GM18511 (cell line): ENCODE data around the gene WDR49.

Source experiments
- ATAC-seq: cut with Tn5 transposase; IDR thresholded peaks from one replicate; pipeline ENCODE4 v1.9.1; 2021; ENCODE audit warnings: mild to moderate bottlenecking, moderate library complexity; ENCODE audit not compliant: unreplicated experiment

Gene WDR49

GRCh38 chr3:167653760-167654159 is at the start of gene WDR49:
Gene WDR49, minus strand, starts transcription at chr3:167653942. Its CDS starts 517 bp downstream, at chr3:167653425.
- peak; percentile 47 for ATAC-seq

- ATAC-seq, result no peak
Observed at GRCh38 chr3:167700926-167701325, 47.2 kb upstream of the WDR49 start.

- no peak for ATAC-seq
Observed at GRCh38 chr3:167700046-167700445, 46.3 kb upstream of the WDR49 start.

- ATAC-seq, result no peak
Observed at GRCh38 chr3:167694121-167694520, 40.4 kb upstream of the WDR49 start.

DNA sequence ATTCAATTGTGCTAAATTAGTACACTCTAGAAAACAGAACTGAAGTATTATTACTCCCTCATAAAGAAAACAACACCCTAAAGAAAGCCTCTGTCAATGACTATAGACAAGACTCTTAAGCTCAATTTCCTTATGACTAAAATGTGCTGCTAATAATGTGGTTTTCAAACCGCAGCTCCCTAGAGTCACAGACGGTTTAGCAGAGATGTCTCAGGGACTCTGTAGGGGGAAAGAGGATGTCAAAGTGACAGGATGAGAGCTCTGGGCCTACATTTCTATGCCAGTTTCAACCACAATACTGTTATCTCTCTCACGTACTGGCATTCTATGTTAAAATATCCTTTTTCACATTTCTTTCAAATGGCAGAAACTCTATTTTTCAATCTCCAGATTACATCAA is 37.6 kb upstream of the WDR49 start:
- ATAC-seq, result peak; percentile 100

DNA sequence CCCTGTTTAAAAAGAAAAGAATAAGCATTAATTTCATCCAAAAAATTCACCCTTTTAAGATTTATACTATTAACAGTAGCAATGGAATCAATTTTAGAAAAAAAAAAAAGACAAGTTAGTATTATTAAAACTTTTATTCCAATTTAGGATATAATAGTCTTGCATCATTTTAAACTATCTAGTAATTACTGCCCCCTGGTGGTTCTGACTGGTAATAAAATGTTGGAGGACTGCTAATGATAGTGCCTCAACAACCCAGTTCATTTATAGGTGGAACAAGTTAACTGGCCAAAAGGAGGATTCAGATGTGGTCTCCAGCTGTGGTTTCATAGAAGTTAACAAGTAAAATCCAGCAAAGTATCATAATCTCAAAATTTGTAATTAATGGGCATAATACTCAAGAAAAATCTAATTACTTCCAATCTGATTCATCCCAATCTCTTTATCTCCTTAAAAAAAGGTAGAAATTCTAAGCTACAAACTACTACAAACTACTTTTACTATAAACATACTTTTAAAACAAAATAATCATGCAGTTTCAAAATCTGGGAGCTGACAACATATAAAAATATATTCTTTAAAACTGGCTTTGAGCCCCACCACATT is 30.7 kb upstream of the WDR49 start:
- peak; percentile 85 for ATAC-seq

- no peak for ATAC-seq
Observed at GRCh38 chr3:167679526-167679925, 25.8 kb upstream of the WDR49 start.

DNA sequence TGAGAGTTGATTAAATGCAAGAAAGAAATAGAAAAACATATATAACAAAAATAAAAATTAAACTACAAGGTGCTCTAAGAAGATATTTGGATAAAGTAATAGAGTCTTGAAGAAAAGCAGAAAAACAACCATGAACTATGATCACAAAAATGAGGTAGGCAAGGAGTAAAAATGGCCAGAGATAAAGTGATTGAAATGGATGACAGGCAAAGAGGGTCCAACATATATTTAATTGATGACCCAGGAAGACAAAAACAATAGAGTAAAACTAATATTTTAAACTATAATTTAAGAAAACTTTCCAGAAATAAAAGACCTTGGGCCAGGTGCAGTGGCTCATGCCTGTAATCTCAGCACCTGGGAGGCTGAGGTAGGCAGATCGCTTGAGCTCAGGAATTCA is 22.1 kb upstream of the WDR49 start:
- ATAC-seq, result no peak

GRCh38 chr3:167673221-167673620 is 19.5 kb upstream of the WDR49 start:
- ATAC-seq, result no peak

- no peak for ATAC-seq
Observed at GRCh38 chr3:167671878-167672427, 18.2 kb upstream of the WDR49 start.

DNA sequence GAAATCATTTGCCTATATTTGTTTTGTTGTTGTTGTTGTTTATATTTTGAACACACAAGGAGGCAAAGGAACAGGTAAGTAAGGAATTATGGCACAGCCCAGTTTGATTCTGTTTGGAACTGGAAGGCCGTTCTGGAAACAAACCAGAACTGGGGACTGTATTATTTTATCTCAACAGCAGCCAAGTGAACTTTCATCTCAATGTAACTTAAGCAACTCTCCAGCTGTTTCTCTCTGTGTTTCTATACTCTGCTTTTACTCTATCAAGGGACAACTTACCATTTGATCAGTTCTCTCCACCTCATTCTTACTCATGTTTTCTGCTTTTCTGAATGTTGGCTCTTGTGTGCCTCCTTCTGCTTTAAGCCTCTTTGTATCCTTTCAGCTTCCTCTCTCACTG is 16.0 kb upstream of the WDR49 start:
- no peak for ATAC-seq

DNA sequence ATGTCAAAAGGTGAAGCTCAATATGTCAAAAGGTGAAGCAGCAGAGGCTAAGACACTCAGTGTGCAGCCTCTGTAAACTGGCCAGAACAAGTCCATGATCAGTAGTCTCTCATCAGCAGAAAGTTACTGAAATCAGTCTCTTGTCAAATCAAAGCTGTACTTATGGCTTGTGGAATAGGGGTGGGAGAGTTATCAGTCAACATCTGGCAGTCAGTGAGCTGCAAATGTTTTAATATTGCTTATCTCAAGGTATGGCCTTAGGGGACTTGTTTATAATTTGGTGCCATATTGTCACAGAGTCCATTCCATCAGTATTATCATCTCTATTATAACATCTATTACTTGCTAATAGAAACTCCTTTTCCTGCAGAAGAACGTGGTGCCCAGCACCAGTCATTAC is 14.9 kb upstream of the WDR49 start:
- ATAC-seq, result no peak

DNA sequence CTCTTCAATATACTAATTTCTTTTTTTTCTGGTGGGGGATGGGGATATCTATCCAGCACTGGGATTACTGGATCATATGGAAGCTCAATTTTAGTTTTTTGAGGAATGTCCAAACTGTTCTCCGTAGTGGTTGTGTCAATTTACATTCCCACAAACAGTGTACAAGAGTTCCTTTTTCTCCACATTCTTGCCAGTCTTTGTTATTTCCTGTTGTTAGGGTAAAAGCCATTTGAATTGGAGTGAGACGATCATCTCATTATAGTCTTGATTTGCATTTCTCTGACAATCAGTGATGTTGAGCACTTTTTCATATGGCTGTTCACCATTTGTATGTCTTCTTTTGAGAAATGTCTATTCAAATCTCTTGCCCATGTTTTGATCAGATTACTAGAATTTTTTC is 12.8 kb upstream of the WDR49 start:
- ATAC-seq, result no peak

DNA sequence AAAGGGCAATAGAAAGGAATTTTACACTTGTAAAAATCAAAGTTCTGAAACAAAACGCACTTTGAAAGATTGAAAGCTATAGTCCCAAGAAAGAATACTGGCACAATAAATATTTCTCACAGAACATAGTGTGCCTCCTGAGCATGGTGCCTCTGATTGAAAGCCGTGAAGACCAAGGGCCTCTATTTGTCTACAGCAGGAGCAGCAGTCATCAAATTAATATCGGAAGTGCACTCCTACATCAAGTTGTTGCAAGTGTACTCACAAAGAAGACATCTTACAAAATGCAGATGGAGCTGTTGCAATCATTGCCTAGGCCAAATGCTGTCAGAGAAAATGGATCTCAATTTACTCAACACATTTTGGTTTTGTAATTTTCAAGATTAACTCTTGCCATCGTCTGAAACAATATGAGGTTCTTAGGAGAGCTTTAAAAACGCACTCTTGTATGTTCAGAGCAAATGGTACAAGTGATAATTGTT is 9.2 kb upstream of the WDR49 start:
- no peak for ATAC-seq

GRCh38 chr3:167657684-167658225 is 4.0 kb upstream of the WDR49 start:
- no peak for ATAC-seq

DNA sequence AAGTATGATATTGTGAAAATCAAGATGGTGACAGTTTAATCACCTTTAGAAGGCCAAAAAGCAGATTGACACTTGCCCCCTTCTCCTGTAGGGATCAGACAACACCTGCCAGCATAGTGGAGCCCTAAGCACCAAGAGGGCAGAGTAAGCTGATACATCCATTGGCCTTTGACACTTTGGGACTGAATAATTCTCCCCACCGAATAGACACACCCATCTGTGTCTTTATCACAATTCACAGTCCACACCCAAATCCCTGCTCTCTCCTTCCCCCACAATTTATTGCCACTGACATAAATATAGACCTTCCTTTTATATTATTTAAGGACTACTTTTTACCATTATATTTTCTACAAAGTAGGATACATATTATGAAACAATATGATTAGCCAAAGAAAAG is 3.1 kb upstream of the WDR49 start:
- no peak for ATAC-seq

GRCh38 chr3:167653155-167653554 is 587 bp downstream of the WDR49 start:
- ATAC-seq, result no peak

DNA sequence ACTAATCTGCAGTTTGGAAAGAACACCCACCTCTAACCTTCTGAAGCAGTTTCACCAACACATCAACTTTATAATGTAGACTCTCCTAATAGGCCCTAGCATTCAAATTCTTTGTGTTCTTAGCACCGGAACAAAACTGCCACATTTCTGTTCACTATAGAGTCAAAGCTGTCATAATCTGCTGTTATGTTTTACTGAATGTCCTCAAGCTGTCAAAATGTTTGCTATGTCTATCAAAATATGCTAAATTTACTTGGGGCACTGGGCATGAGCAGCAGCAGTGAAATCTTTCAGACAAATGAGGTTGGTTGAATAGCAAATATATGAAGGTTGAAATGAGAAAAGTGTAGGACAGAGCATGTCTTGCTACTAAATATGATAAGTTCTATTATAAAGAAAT is 1.9 kb downstream of the WDR49 start:
- no peak for ATAC-seq

GRCh38 chr3:167650459-167650858 is 3.3 kb downstream of the WDR49 start:
- no peak for ATAC-seq

- no peak for ATAC-seq
Observed at GRCh38 chr3:167649746-167650145, 4.0 kb downstream of the WDR49 start.

DNA sequence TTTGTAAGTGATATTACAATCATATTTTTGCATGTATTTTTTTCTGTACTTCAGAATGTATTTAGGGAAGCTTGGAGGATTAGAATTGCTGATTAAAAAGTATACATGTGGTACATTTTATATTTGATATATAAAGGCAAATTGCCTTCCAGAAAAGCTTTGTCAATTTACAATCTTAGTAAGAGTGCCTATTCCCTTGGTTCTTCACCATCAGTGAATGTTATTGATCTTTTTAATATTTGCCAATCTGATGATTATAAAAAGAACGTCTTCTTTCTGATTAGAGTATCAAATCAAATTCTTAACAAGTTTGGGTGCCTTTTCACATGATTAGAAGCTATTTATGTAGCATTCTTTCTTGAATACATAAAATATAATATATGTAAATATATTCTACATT is 9.1 kb downstream of the WDR49 start:
- no peak for ATAC-seq

DNA sequence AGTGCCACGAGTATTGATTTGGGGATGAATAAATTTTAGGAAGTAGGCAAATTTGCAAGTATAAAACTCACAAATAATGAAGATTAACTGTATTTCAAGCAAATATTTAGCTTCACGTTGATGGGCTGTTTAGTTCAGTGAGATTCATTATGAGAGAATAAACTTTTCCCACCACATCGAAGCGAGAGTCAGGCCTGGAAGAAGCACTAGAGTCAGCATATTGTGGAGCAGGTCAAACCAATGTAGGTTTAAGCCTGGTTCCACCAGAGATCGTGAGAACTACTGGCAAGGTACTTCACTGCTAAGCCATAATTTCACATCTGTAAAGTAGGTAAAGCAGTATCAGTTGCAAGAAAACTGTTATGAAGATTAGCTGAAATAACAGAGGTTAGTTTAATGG is 22.3 kb downstream of the WDR49 start:
- no peak for ATAC-seq

GRCh38 chr3:167626490-167626889 is 27.3 kb downstream of the WDR49 start:
- ATAC-seq, result no peak
